Activated CD8-positive, alpha-beta T cell treated with anti-CD3 and anti-CD28 coated beads for 36 hours (primary cell): Measurements from ENCODE around the gene AKAP12. TPM values are rescaled to one million over a fixed set of nuclear protein-coding genes. Genes with fewer than 3 reads are reported as not detected.

Source experiments
- ATAC-seq: fragments of 200-7000 bp; cut with Tn5 transposase; one replicate; pipeline ENCODE4 v1.10.0; 2021; ENCODE audit warnings: mild to moderate bottlenecking, moderate library complexity
- CTCF ChIA-PET: fragments of 350-600 bp; sonication (Branson Sonifier 250); formaldehyde crosslinking; loops from one replicate; lab custom pipeline; 2021; ENCODE audit warnings: antibody characterized with exemption; lab: Charles Lee
- POLR2A ChIA-PET: fragments of 350-600 bp; sonication (Branson Sonifier 250); formaldehyde crosslinking; loops from one replicate; lab custom pipeline; 2021; ENCODE audit warnings: antibody characterized with exemption; lab: Charles Lee
- DNase-seq: peaks from one replicate; pipeline ENCODE4 v3.0.0-alpha.2; 2020
- H3K27ac Mint-ChIP-seq: one replicate; pipeline ENCODE4 v1.8.0; 2021; ENCODE audit warnings: mild to moderate bottlenecking, mixed read lengths
- H3K27me3 Mint-ChIP-seq: one replicate; pipeline ENCODE4 v1.8.0; 2021; ENCODE audit warnings: mixed read lengths
- H3K36me3 Mint-ChIP-seq: one replicate; pipeline ENCODE4 v1.8.0; 2021; ENCODE audit warnings: low read depth, mixed read lengths
- H3K4me1 Mint-ChIP-seq: one replicate; pipeline ENCODE4 v1.8.0; 2021; ENCODE audit warnings: low read depth, mixed read lengths
- H3K4me3 Mint-ChIP-seq: one replicate; pipeline ENCODE4 v1.8.0; 2021; ENCODE audit warnings: mild to moderate bottlenecking, moderate library complexity, mixed read lengths
- H3K9me3 Mint-ChIP-seq: one replicate; pipeline ENCODE4 v1.8.0; 2021; ENCODE audit warnings: mixed read lengths
- CTCF ChIP-seq: fragments of 200-600 bp; IDR thresholded peaks from one replicate; pipeline ENCODE4 v1.8.0; 2022; ENCODE audit warnings: antibody characterized with exemption, mild to moderate bottlenecking
- intact Hi-C: fragments of 100-400 bp; cut with micrococcal nuclease; formaldehyde crosslinking; loops from one replicate; pipeline ENCODE4 v1.10.0; 2022
- total RNA-seq, 2 experiments: library from RNA; stranded (reverse); gene quantifications; one replicate each; pipeline ENCODE4 v1.2.3, GENCODE V29; 2021

Gene AKAP12
- total RNA-seq, 2 experiments from 2014 or later = 3.2 to 4.0 TPM

DNA sequence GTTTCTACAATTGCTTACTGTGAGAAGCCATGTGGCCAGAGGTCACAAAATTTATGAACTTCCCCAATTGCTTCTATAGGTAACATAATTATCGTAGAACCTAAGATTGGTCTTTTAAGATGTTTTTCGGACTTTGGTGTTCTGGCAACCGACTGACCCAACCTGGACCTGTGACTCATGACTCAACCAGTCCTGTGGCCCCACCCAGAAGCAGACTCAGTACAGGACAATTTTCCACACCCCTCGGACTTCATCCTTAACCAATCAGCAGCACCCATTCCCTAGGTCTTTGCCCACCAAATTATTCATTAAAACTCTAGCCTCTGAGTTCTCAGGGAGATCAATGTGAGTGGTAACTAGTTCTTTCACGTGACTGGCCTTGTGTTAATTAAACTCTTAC, 26.4 kb upstream of the AKAP12 start:
- no peak for ATAC-seq
- H3K9me3 Mint-ChIP-seq = peaks cover 5% of the 10 kb centered on the region
- DNase-seq = no peak
- peaks cover 15% of the 10 kb centered on the region for H3K27me3 Mint-ChIP-seq
- no peaks in the 10 kb centered on the region for H3K36me3 Mint-ChIP-seq
- H3K4me1 Mint-ChIP-seq = no peaks in the 10 kb centered on the region
- no peak overlapping the region for H3K27ac Mint-ChIP-seq
- no peak overlapping the region for H3K4me3 Mint-ChIP-seq
- intact Hi-C loops = no loop called here
- CTCF ChIA-PET = no interaction called here
- POLR2A ChIA-PET = no interaction called here
- no peak for TF ChIP-seq CTCF

DNA sequence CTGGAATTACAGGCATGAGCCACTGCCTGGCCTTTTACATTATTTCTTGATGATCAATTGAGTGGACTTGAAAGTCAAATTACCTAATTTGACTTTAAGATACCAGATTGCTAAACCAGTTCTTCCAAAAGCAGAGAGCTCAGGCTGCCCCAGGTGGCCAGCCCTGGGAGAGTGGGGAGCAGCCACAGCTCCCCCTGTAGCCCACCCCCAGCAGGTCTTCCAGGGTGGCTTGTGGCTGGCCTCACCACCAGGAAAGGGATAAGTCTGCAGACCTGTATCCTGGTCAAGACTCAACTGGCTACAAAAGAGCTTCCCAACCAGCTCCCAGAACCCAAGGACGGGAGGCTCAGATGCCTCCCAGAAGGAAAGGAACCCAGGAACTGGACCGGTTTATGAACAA, 23.8 kb upstream of the AKAP12 start:
- Mint-ChIP-seq H3K27me3 (peaks cover 7% of the 10 kb centered on the region), H3K9me3 (peaks cover 5% of the 10 kb centered on the region), H3K36me3 (no peaks in the 10 kb centered on the region), H3K4me3 (no peak overlapping the region), H3K4me1 (no peaks in the 10 kb centered on the region), H3K27ac (no peak overlapping the region)
- ATAC-seq (no peak), DNase-seq (no peak)
- ChIA-PET CTCF (interaction anchor here (0.9 kb wide), 1 partner anchor 108 kb away, joined by 4 read pairs; no protein-coding TSS in a partner anchor), POLR2A (no interaction called here)
- no peak for TF ChIP-seq CTCF
- intact Hi-C loops = no loop called here

DNA sequence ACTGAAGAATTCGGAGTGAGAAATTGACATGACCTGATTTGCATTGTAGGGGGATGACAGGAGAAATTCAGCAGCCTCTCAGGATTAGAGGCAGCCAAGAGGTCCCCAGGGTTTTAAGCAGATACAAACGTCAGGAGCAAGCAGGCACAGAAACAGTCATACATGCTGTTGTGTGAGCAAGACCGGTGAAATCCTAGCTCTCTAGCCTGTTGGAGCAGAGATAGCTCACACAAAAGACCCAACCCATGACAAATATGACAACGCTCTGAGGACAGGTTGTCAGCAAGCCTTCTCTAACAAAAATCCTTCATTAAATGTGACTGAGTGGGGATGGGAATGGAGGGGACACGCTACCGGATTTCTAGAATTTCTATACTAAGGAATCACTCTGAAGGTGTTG, 23.0 kb upstream of the AKAP12 start:
- no peaks in the 10 kb centered on the region for H3K36me3 Mint-ChIP-seq
- DNase-seq (no peak), ATAC-seq (no peak)
- ChIA-PET CTCF (interaction anchor here (0.9 kb wide), 1 partner anchor 107 kb away, joined by 4 read pairs; no protein-coding TSS in a partner anchor), POLR2A (no interaction called here)
- H3K9me3 Mint-ChIP-seq = no peaks in the 10 kb centered on the region
- H3K4me1 Mint-ChIP-seq = no peaks in the 10 kb centered on the region
- no peak for TF ChIP-seq CTCF
- no peak overlapping the region for H3K4me3 Mint-ChIP-seq
- peaks cover 7% of the 10 kb centered on the region for H3K27me3 Mint-ChIP-seq
- no peak overlapping the region for H3K27ac Mint-ChIP-seq
- intact Hi-C loops = no loop called here

- no peaks in the 10 kb centered on the region for H3K9me3 Mint-ChIP-seq
- ChIA-PET POLR2A (no interaction called here), CTCF (interaction anchor here (1.5 kb wide), 1 partner anchor 105 kb away, joined by 3 read pairs; no protein-coding TSS in a partner anchor)
- no peak overlapping the region for H3K27ac Mint-ChIP-seq
- H3K36me3 Mint-ChIP-seq = no peaks in the 10 kb centered on the region
- no peak overlapping the region for H3K4me3 Mint-ChIP-seq
- no peak for DNase-seq
- TF ChIP-seq CTCF = no peak
- ATAC-seq = no peak
- intact Hi-C loops = no loop called here
- no peaks in the 10 kb centered on the region for H3K4me1 Mint-ChIP-seq
- peaks cover 7% of the 10 kb centered on the region for H3K27me3 Mint-ChIP-seq
Measured at GRCh38 chr6:151219192-151219591, 20.6 kb upstream of the AKAP12 start.

GRCh38 chr6:151224076-151224475, 15.7 kb upstream of the AKAP12 start:
- POLR2A ChIA-PET = no interaction called here
- H3K9me3 Mint-ChIP-seq = no peaks in the 10 kb centered on the region
- CTCF ChIA-PET = no interaction called here

More at GRCh38 chr6:151224076-151224475, 15.7 kb upstream of the AKAP12 start:
- intact Hi-C loops = no loop called here
- DNase-seq (no peak), ATAC-seq (no peak)
- Mint-ChIP-seq H3K27me3 (peaks cover 5% of the 10 kb centered on the region), H3K4me3 (no peak overlapping the region), H3K4me1 (peaks cover 6% of the 10 kb centered on the region), H3K27ac (no peak overlapping the region), H3K36me3 (no peaks in the 10 kb centered on the region)
- no peak for TF ChIP-seq CTCF
